Urinary bladder (tissue), 4 donors: ENCODE data around the gene ADORA2B. TPM values are rescaled to one million over a fixed set of nuclear protein-coding genes. Genes with fewer than 3 reads are reported as not detected.
"Not testable (repeated sequence)": the region's sequence is repeated elsewhere in the genome, so short reads cannot be mapped to it uniquely, and the experiment has no call there.

ENCODE experiments used
- DNase-seq: peaks from one replicate; pipeline ENCODE4 v3.0.0-alpha.2; 2015; ENCODE audit errors: extremely low spot score
- H3K27ac ChIP-seq: one replicate; pipeline ENCODE4 v1.5.1; 2013; ENCODE audit warnings: low read depth, mild to moderate bottlenecking, moderate library complexity
- H3K36me3 ChIP-seq: one replicate; pipeline ENCODE4 v1.6.1; 2013; ENCODE audit warnings: mild to moderate bottlenecking, moderate library complexity; ENCODE audit not compliant: insufficient read depth
- H3K4me1 ChIP-seq: one replicate; pipeline ENCODE4 v1.6.1; 2013; ENCODE audit warnings: mild to moderate bottlenecking, moderate library complexity; ENCODE audit not compliant: insufficient read depth
- H3K4me3 ChIP-seq: one replicate; pipeline ENCODE4 v1.5.1; 2013; ENCODE audit warnings: low read depth, low read length
- WGBS: extraction: QIAGEN DNeasy Blood & Tissue Kit; methylation state at CpG from one replicate; pipeline ENCODE4 v1.1.7; 2013; 5-methylcytosine and 5-hydroxymethylcytosine counted together
- polyA plus RNA-seq: library from polyadenylated mRNA; stranded (reverse); fragments of 200-250 nt; gene quantifications from one replicate; pipeline ENCODE4 v1.2.3, GENCODE V29; 2013
- total RNA-seq: library from RNA; depleted of rRNA; stranded (reverse); fragments of >200 nt; gene quantifications from one replicate; pipeline ENCODE4 v1.2.3, GENCODE V29; 2014
- donor health status: healthy with polysubstance abuse.
- donor health status: healthy.

Gene ADORA2B
- total and polyA plus RNA-seq, 2 donors = 2.6 to 5.9 TPM

DNA sequence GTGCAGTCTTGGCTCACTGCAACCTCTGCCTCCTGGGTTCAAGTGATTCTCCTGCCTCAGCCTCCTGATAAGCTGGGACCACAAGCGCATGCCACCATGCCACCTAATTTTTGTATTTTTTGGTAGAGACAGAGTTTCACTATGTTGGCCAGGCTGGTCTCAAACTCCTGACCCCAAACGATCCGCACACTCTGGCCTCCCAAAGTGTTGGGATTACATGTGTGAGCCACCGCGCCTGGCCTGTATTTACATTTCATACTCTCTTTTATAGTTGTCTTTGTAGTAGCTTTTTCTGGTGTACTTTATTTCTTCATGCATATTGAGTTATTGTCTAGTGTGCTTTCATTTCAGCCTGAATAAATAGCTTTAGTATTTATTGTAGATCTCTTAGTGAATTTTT, 10.1 kb upstream of the ADORA2B start:
- DNase-seq = no peak
- H3K4me1 ChIP-seq = no peaks in the 10 kb centered on the region
- no peak overlapping the region for H3K4me3 ChIP-seq
- 95% methylated on average over 5 of the region's 5 CpGs for WGBS
- H3K27ac ChIP-seq = no peak overlapping the region
- H3K36me3 ChIP-seq = no peaks in the 10 kb centered on the region

DNA sequence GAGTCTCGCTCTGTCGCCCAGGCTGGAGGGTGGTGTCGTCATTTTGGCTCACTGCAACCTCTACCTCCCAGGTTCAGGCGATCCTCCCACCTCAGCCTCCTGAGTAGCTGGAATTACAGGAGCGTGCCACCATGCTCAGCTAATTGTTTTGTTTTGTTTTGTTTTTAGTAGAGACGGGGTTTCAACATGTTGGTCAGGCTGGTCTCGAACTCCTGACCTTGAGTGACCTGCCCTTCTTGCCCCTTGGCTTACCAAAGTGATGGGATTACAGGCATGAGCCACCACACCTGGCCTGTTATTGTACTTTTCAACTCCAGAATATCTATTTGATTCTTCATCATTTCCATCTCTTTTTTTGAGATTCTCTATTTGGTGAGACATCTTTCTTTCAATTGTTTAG, 9.0 kb upstream of the ADORA2B start:
- WGBS = 98% methylated on average over 7 of the region's 7 CpGs
- H3K36me3 ChIP-seq = no peaks in the 10 kb centered on the region
- no peak overlapping the region for H3K4me3 ChIP-seq
- no peak overlapping the region for H3K27ac ChIP-seq
- H3K4me1 ChIP-seq = no peaks in the 10 kb centered on the region
- DNase-seq = no peak

DNA sequence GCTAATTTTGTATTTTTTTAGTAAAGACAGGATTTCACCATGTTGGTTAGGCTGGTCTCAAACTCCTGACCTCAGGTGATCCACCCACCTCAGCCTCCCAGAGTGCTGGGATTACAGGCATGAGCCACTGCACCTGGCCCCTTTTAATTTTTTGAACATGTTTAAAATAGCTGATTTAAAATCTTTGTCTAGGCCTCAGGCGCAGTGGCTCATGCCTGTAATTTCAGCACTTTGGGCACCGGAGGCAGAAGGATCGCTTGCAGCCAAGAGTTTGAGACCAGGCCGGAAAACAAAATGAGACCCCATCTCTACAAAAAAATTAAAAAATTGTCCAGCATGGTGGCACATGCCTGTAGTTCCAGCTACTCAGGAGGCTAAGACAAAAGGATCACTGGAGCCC, 8.4 kb upstream of the ADORA2B start:
- not testable (repeated sequence) for H3K27ac ChIP-seq, H3K4me3 ChIP-seq, H3K4me1 ChIP-seq, DNase-seq, H3K36me3 ChIP-seq
- 96% methylated on average over 4 of the region's 4 CpGs for WGBS

DNA sequence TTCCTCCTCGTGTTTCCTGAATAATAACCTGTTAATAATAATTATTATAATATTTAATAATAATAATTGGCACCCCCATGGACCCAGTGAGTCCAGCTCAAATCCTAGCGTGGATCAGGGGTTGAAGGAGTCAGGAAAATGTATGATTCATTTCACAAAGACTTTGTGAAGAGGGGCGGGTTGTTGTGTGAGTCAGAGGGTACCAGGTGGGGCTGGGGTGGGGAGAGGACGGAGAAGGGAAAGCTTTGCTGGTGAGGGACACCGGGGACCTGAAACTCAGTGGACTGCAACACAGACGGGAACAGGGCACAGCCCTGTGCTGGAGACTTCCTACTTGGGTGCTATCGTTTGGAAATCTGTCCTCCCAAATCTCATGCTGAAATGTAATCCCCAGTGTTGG, 3.1 kb upstream of the ADORA2B start:
- Histone ChIP-seq H3K36me3 (no peaks in the 10 kb centered on the region), H3K27ac (no peak overlapping the region), H3K4me1 (no peaks in the 10 kb centered on the region), H3K4me3 (no peak overlapping the region)
- 88% methylated on average over 7 of the region's 7 CpGs for WGBS
- DNase-seq = no peak

DNA sequence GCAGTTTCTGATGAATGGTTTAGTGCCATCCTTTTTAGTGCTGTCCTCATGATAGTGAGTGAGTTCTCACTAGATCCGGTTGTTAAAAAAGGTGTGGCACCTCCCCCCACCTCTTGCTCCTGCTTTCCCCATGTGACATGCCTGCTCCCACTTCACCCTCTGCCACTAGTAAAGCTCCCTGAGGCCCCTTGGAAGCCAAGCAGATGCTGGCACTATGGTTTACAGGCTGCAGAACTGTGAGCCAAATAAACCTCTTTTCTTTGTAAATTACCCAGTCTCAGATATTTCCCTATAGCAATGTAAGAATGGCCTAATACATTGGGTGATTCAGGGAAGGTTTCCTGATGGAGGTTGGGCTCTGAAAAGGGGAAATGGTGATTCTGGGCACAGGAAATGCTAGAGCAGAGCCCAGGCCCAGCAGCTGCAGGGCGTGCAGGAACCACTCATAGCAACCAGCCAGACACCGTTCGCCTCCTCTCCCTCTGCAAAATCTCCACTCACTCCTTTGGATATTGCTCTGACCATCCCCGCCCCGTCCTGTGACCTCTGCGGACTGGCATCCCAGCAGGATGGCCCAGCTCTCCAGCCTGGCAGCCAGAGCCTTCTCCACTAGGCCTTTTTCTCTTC, 2.6 kb upstream of the ADORA2B start:
- Histone ChIP-seq H3K36me3 (no peaks in the 10 kb centered on the region), H3K4me3 (no peak overlapping the region), H3K27ac (no peak overlapping the region), H3K4me1 (no peaks in the 10 kb centered on the region)
- WGBS = 92% methylated on average over 7 of the region's 7 CpGs
- DNase-seq = no peak

DNA sequence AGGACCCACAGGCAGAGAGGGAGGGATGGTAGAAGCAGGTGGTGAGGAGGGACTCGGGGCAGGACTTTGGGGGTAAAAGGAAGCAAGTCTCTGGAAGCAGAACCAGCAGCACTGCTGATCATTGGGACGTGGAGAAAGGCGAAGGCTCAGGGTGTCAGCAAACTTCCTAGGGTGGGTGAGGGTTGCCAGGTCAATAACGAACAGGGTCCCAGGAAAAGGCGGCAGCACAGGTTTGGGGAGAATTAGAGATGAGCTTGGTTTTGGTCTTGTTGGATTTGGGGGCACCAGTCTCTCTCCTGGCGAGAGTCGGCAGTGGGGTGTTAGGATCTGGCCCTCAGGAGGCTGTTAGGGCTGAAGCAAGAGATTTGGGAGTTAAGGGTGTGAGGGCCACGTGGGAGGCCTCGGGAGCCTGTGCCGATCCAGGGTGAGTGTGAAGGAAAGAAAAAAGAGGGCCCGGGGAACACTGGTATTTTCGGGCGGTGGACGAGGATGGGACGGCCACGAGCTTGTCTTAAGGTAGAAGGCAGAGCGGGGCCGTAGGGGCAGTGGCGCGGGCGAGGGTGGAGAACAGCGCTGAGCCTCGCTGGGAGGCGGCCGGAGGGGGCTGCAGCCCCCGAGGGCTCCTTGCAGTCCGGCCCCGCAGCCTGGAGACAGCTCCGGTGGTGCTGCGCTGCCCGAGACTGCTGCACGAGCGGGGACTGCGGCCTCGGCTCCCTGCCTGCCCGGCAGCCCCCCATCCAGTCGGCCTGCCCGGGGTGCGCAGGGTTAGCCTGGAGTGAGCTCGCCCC, 765 bp upstream of the ADORA2B start:
- H3K4me1 ChIP-seq = no peaks in the 10 kb centered on the region
- peak overlapping the region; percentile 53 for H3K4me3 ChIP-seq
- 23% methylated on average over 40 of the region's 40 CpGs for WGBS
- no peaks in the 10 kb centered on the region for H3K36me3 ChIP-seq
- no peak for DNase-seq
- H3K27ac ChIP-seq = no peak overlapping the region

DNA sequence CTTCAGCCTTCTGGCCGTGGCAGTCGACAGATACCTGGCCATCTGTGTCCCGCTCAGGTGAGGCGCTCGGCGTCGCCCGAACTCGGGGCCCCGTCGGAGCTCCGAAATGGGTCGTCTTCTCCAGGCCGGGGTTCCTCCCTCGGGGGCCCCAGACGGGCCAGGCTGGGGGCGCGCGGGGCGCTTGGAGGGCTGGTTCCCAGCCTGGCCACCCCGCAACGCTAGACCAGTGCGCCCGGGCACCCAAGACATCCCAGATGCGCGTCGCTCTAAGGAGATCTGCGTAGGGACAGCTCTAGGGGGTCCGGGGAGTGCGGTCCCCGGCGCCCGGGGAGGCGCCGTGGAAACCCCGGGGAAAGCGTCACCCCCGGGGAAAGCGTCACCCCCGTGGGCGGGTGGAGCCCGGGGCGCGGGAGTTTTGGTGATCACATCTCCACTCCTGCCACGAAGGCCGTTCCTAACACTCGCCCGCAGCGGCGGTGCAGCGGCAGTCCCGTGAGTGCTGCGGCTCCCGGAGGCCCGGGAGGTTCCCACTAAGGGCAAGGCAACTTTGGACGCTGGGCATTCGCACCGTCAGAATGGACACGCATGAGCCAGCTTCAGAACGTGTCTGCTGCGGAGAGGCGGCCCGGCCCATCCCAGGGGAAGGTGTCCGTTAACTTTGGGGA, 729 bp downstream of the ADORA2B start:
- H3K4me1 ChIP-seq = no peaks in the 10 kb centered on the region
- no peaks in the 10 kb centered on the region for H3K36me3 ChIP-seq
- H3K4me3 ChIP-seq = peak overlapping the region; percentile 53
- no peak for DNase-seq
- no peak overlapping the region for H3K27ac ChIP-seq
- WGBS = 4% methylated on average over 64 of the region's 64 CpGs

DNA sequence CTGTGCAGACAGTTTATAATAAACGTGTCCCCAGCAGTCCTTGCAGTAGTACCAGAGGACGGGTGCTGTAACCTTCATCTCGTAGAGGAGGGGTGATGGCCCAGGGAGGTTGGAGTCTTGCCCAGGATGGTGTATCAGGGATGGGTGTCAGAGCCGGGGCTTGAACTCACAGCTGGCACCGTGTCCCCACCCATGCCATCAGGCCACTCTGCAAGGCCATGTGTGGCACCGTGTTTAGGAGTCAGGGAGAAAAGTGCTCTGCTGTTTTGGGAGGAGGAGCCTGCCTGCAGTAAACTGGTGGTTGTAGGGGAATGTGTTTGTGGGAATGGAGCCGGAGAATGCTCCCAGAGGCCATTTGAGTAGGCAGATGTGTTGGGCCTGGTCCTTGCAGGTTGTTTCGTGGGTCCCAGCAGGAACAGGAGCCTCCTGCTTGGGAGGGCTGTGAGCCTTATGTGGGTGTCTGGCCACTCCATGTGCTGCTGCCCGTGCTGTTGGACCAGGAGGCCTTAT, 1.7 kb downstream of the ADORA2B start:
- H3K27ac ChIP-seq = peak overlapping the region; percentile 4
- WGBS = 58% methylated on average over 9 of the region's 9 CpGs
- no peaks in the 10 kb centered on the region for H3K36me3 ChIP-seq
- H3K4me3 ChIP-seq = no peak overlapping the region
- DNase-seq = no peak
- H3K4me1 ChIP-seq = no peaks in the 10 kb centered on the region

DNA sequence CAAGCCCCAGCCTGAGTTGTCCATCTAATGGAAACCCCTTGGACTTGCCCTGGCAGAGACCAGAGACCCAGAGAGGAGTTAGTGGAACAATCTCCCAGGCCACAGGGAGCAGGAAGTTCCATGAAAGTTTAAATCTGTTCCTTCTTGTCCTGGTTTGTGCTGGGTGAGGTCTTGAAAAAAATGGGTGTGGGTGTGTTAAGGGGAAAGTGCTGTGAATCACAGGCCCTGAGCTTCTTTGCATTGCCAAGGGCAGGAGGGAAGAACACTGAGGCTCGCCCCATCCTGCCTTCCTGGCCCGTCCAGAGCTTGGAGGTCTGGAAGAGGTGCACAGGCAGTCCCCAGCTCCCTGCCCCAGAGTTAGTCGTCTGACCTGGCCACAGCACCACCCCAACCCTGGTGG, 2.3 kb downstream of the ADORA2B start:
- Histone ChIP-seq H3K4me1 (no peaks in the 10 kb centered on the region), H3K36me3 (no peaks in the 10 kb centered on the region), H3K4me3 (no peak overlapping the region), H3K27ac (peak overlapping the region; percentile 73)
- 78% methylated on average over 3 of the region's 3 CpGs for WGBS
- no peak for DNase-seq

DNA sequence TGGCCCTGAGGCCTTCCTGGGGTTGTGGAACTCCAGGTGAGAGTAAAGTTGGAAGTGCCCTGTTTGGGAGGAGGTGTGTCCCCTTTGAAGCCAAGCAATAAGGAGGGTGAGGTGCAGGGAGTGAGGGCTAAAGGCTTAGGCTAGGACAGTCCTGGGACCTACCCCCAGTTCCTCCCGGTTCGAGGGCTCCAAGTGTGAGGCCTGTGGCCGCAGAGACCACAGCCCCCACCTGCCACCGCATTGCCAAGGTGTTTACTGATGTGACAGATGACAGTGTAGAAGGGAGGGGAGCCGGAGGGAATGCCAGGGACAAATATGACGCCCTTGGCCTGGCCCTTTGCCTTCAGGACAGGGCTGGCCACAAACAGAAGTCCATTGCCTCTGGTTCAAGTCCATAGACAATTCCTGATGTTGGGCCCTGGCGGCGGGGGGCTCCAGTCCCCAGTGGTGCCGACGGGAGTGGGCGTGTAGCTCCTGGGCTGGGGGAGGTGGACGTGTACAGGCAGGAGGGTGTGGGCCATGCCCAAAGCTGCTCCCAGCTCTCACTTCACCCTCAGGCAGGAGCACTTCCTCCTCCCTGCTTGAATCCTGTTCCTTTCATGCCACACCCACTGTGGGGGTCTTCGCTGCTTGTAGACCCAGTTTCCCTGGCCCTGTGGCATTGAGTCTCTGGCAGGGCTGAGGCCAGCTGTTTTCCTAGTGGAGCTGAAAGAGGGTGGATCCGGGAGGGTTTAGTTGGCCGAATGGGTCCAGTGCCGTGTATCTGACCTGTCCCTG, 3.2 kb downstream of the ADORA2B start:
- 78% methylated on average over 16 of the region's 16 CpGs for WGBS
- H3K27ac ChIP-seq = peak overlapping the region; percentile 73
- H3K4me3 ChIP-seq = no peak overlapping the region
- H3K36me3 ChIP-seq = no peaks in the 10 kb centered on the region
- H3K4me1 ChIP-seq = no peaks in the 10 kb centered on the region
- no peak for DNase-seq

DNA sequence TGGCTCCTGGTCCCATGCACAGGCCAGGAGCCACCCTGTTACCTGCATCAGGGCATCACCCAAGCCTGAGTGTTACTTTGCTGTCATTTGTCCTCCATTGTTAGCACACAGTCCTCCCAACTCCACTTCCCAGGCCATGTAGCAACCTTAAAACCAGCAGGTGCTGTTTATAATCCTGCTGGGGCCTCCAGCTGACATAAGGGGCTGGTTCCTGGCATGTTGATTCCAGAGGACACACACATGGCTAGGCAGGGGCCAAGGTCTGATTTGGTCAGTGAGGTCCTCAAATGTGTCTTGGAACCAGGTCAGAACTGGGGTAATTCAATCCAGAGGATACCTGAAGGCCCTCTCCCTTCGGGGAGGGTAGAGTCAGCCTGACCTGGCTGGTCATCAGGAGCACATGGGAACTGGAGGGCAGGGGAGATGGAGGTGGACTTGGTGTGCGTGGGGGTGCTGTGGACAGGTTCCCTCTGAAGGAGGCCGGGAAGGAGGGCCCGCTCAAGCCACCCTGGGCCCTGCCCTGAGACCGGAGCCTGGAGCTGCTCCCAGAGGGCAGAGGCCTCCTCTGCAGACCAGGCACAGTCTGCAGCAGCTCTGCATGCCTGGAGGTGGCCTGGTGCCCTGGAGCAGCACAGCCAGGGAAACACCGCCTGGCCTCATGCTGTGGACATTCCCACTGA, 6.6 kb downstream of the ADORA2B start:
- no peak overlapping the region for H3K27ac ChIP-seq
- DNase-seq = no peak

DNA sequence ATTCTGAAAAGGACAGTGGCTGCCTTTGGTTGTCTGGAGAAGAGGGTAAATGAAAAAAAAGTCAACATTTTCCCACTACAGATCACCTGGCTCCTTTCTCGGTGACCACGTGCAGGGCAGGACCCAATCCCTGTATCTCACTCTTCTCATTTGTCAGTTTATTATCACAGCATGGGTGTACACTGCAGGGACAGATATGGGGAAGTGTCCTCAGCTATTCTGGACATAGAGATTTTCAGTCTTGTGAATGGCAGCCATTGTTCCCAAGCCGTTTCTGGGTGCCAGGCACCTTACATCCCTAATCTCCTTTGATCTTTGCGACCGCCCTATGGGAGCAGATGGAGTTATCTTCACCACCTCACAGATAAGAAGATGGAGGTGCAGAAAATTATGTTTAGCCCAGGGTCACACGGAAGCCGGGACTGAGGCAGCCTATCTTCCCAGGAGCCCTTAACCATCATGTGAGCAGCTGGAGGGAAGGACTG, 7.2 kb downstream of the ADORA2B start:
- no peak for DNase-seq

More for the DNA sequence above, 6.6 kb downstream of the ADORA2B start:
- Histone ChIP-seq H3K4me1 (no peaks in the 10 kb centered on the region), H3K4me3 (no peak overlapping the region), H3K36me3 (no peaks in the 10 kb centered on the region)
- 97% methylated on average over 6 of the region's 6 CpGs for WGBS

More for the DNA sequence above, 7.2 kb downstream of the ADORA2B start:
- H3K36me3 ChIP-seq = no peaks in the 10 kb centered on the region
- 88% methylated on average over 7 of the region's 7 CpGs for WGBS
- H3K27ac ChIP-seq = no peak overlapping the region
- H3K4me3 ChIP-seq = no peak overlapping the region
- H3K4me1 ChIP-seq = no peaks in the 10 kb centered on the region
